PC-9 (cell line): Measurements from ENCODE around the gene SUMF1. TPM values are rescaled to one million over a fixed set of nuclear protein-coding genes. Genes with fewer than 3 reads are reported as not detected.

Experiments used
- BruUV-seq: library from RNA; stranded (reverse); fragments of 400-500 nt; replicated peaks from 2 replicates; lab custom pipeline; 2021; lab: Mats Ljungman, UMichigan
- CTCF ChIA-PET: fragments of 300-600 bp; sonication (Branson Sonifier 250); formaldehyde crosslinking; loops from one replicate; lab custom pipeline; 2022; ENCODE audit warnings: antibody characterized with exemption; lab: Charles Lee
- POLR2A ChIA-PET: fragments of 300-600 bp; sonication (Branson Sonifier 250); formaldehyde crosslinking; loops from one replicate; lab custom pipeline; 2022; ENCODE audit warnings: antibody characterized with exemption; ENCODE audit not compliant: unreplicated experiment; lab: Charles Lee
- DNase-seq, 2 experiments: peaks; one replicate each; pipeline versions ENCODE4 v3.0.0 to v3.0.0-alpha.2; 2015 to 2022; ENCODE audit warnings: mixed read lengths in 1 of 2
- H2AFZ ChIP-seq: fragments of 200-600 bp; sonication (generic); 2 replicates; pipeline ENCODE4 v1.8.1; 2017; ENCODE audit warnings: antibody characterized with exemption
- H3F3A ChIP-seq: fragments of 200-600 bp; sonication (generic); 2 replicates; pipeline ENCODE4 v1.8.1; 2017; ENCODE audit warnings: antibody characterized with exemption, mild to moderate bottlenecking, low read depth; ENCODE audit not compliant: insufficient read depth
- H3K27ac ChIP-seq: fragments of 200-600 bp; sonication (generic); 2 replicates; pipeline ENCODE4 v1.6.1; 2016; ENCODE audit warnings: mixed run types
- H3K27me3 ChIP-seq: fragments of 200-600 bp; sonication (generic); 2 replicates; pipeline ENCODE4 v1.6.1; 2016; ENCODE audit warnings: low read depth, mixed run types; ENCODE audit not compliant: insufficient read depth
- H3K36me3 ChIP-seq: fragments of 200-600 bp; sonication (generic); 2 replicates; pipeline ENCODE4 v1.6.1; 2016; ENCODE audit warnings: low read depth, mixed run types
- H3K4me1 ChIP-seq: fragments of 200-600 bp; sonication (generic); replicated peaks from 2 replicates; pipeline ENCODE4 v1.6.1; 2016; ENCODE audit warnings: mixed run types; ENCODE audit not compliant: insufficient read depth
- H3K4me2 ChIP-seq: fragments of 200-600 bp; sonication (generic); 2 replicates; pipeline ENCODE4 v1.6.1; 2017; ENCODE audit warnings: mixed run types
- H3K4me3 ChIP-seq: fragments of 200-600 bp; sonication (generic); 2 replicates; pipeline ENCODE4 v1.6.1; 2016; ENCODE audit warnings: mixed run types
- H3K79me2 ChIP-seq: fragments of 200-600 bp; sonication (generic); 2 replicates; pipeline ENCODE4 v1.6.1; 2017; ENCODE audit warnings: low read depth, mixed run types
- H3K9me2 ChIP-seq: fragments of 200-600 bp; sonication (generic); 2 replicates; pipeline ENCODE4 v1.8.1; 2017; ENCODE audit warnings: mild to moderate bottlenecking; ENCODE audit not compliant: insufficient read depth
- H3K9me3 ChIP-seq: fragments of 200-600 bp; sonication (generic); 2 replicates; pipeline ENCODE4 v1.8.1; 2016; ENCODE audit warnings: low read depth; ENCODE audit not compliant: insufficient read depth
- H4K20me1 ChIP-seq: fragments of 200-600 bp; sonication (generic); 2 replicates; pipeline ENCODE4 v1.8.1; 2017; ENCODE audit not compliant: insufficient read depth
- CTCF ChIP-seq: fragments of 200-600 bp; sonication (generic); conservative IDR thresholded peaks from 2 replicates; pipeline ENCODE4 v1.6.1; 2017; ENCODE audit warnings: mixed run types, antibody characterized with exemption, mild to moderate bottlenecking, moderate library complexity
- EZH2 ChIP-seq: fragments of 200-600 bp; sonication (generic); IDR thresholded peaks from 2 replicates; pipeline ENCODE4 v1.8.0; 2017; ENCODE audit warnings: antibody characterized with exemption, low read depth
- intact Hi-C: fragments of 100-400 bp; cut with micrococcal nuclease; formaldehyde crosslinking; loops from one replicate; pipeline ENCODE4 v1.10.0; 2022; ENCODE audit not compliant: unreplicated experiment
- total RNA-seq: library from RNA; stranded (reverse); gene quantifications from 2 replicates; pipeline ENCODE4 v1.2.3, GENCODE V29; 2021

SUMF1 gene
- total RNA-seq, 1 experiment from 2014 or later, result 41.6 TPM

- no peaks in the 10 kb centered on the region for H3K27me3 ChIP-seq
- no peak overlapping the region for H3K27ac ChIP-seq
- H3F3A ChIP-seq, result no peaks in the 10 kb centered on the region
- no peak for DNase-seq
- H3K36me3 ChIP-seq, result no peaks in the 10 kb centered on the region
- BruUV-seq, result no TSS peak
- H3K4me1 ChIP-seq, result no peaks in the 10 kb centered on the region
- TF ChIP-seq EZH2 (no peak), CTCF (no peak)
- POLR2A ChIA-PET, result no interaction called here
- no peaks in the 10 kb centered on the region for H4K20me1 ChIP-seq
- no peaks in the 10 kb centered on the region for H3K79me2 ChIP-seq
- no peak overlapping the region for H2AFZ ChIP-seq
- no peak overlapping the region for H3K4me2 ChIP-seq
- H3K9me3 ChIP-seq, result no peaks in the 10 kb centered on the region
- intact Hi-C loops, result no loop called here
- no peaks in the 10 kb centered on the region for H3K9me2 ChIP-seq
- CTCF ChIA-PET, result no interaction called here
- no peak overlapping the region for H3K4me3 ChIP-seq
Observed at GRCh38 chr3:4396006-4396405, 71.1 kb downstream of the SUMF1 start.

GRCh38 chr3:4395448-4395847 is 71.6 kb downstream of the SUMF1 start:
- no peak for TF ChIP-seq EZH2
- TF ChIP-seq CTCF, result no peak
- no peaks in the 10 kb centered on the region for H3K9me3 ChIP-seq
- no peaks in the 10 kb centered on the region for H3K9me2 ChIP-seq
- intact Hi-C loops, result no loop called here
- no peaks in the 10 kb centered on the region for H3K36me3 ChIP-seq
- no peaks in the 10 kb centered on the region for H4K20me1 ChIP-seq
- no peak overlapping the region for H3K27ac ChIP-seq
- H3K27me3 ChIP-seq, result no peaks in the 10 kb centered on the region
- H3K4me3 ChIP-seq, result no peak overlapping the region
- POLR2A ChIA-PET, result no interaction called here
- no peaks in the 10 kb centered on the region for H3F3A ChIP-seq
- no peak for DNase-seq
- no peak overlapping the region for H2AFZ ChIP-seq
- H3K4me1 ChIP-seq, result no peaks in the 10 kb centered on the region
- no peaks in the 10 kb centered on the region for H3K79me2 ChIP-seq
- BruUV-seq, result no TSS peak
- H3K4me2 ChIP-seq, result no peak overlapping the region
- CTCF ChIA-PET, result no interaction called here

GRCh38 chr3:4394567-4394966 is 72.5 kb downstream of the SUMF1 start:
- DNase-seq, result no peak
- no peak overlapping the region for H3K4me2 ChIP-seq
- H3K4me1 ChIP-seq, result no peaks in the 10 kb centered on the region
- no peaks in the 10 kb centered on the region for H3K79me2 ChIP-seq
- no peaks in the 10 kb centered on the region for H3K36me3 ChIP-seq
- H3K27me3 ChIP-seq, result no peaks in the 10 kb centered on the region
- no peak overlapping the region for H3K4me3 ChIP-seq
- no TSS peak for BruUV-seq
- no peaks in the 10 kb centered on the region for H4K20me1 ChIP-seq
- no peaks in the 10 kb centered on the region for H3F3A ChIP-seq
- H3K9me3 ChIP-seq, result no peaks in the 10 kb centered on the region
- TF ChIP-seq CTCF (no peak), EZH2 (no peak)
- ChIA-PET POLR2A (interaction anchor here (0.7 kb wide), 1 partner anchor 179 kb away, joined by 5 read pairs; no protein-coding TSS in a partner anchor), CTCF (no interaction called here)
- H3K27ac ChIP-seq, result no peak overlapping the region
- no peaks in the 10 kb centered on the region for H3K9me2 ChIP-seq
- intact Hi-C loops, result no loop called here
- H2AFZ ChIP-seq, result no peak overlapping the region
